ENCODE measurements around the gene ARL6IP4.

ARL6IP4 gene

GRCh38 chr12:122979001-122979907, 1.2 kb upstream of the ARL6IP4 start:
- DNase-seq, result no peak

- DNase-seq, result no peak
Observed at GRCh38 chr12:122979908-122980182, 636 bp upstream of the ARL6IP4 start.

GRCh38 chr12:122981036-122981471, 573 bp downstream of the ARL6IP4 start:
- no peak for DNase-seq

DNA sequence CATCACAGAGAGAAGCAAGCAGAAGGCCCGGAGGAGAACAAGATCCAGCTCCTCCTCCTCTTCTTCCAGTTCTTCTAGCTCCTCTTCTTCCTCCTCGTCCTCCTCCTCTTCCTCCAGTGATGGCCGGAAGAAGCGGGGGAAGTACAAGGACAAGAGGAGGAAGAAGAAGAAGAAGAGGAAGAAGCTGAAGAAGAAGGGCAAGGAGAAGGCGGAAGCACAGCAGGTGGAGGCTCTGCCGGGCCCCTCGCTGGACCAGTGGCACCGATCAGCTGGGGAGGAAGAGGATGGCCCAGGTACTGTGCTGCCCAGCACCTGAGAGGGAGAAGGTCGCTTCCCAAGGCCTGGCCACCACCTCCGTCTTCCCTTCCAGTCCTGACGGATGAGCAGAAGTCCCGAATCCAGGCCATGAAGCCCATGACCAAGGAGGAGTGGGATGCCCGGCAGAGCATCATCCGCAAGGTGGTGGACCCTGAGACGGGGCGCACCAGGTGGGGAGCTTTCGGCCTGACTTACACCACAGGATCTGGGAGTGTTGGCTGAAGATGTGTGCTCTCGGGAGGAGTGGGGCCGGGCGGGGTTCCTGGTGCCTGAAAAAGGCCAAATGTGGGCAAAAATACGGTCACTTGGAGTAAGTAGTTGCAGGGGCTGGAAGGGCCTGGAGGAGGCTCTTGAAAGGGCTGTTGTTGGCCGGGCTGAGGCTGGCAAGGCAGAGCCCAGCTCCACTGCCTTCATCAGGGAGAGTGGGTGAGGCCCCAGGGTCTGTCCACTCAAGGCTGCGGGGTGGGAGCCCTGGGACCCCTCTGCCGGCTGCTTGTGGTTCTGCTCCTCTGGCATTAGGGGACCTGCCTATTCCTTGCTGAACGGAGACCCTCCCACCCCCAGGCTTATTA, 1.4 kb downstream of the ARL6IP4 start:
- DNase-seq, result no peak

GRCh38 chr12:122982477-122982815, 2.0 kb downstream of the ARL6IP4 start:
- DNase-seq, result no peak

DNA sequence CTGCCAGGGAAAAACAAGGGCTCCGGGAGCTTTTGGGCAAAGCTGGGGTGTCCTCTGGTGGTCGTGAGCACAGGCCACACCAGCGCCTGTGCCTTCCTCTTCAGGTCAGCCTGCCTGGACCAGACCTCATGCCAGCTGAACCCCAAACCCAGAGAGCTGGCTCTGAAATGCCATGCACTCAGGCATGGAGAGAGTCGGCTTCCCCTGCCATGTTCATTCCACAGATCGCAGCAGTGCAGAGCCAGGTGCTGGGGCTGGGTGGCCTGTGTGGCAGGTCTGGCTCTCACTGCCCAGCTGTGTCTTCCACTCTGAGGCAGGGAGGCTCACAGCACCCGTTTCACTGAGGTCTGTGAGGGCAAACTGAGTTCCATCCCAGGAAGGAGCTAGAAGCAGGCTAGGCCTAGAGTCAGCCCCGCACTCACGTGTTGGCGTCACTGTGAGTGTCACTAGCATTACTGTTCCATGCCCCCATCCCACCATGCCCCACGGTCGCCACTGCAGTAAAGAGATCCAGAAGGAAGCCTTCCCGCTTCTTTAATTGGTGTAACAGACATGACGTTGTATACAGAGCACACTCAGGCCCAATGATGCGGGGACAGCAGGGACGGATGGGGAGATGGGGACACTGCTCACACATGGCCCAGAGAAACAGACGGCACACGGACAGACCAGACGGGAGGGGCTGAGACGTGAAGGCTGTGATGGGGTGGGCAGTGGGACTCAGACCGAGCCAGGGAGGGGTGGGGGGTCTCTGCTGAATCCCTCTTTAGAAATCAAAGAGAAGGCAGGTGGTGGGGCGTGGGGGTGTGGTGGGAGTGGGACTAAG, 2.7 kb downstream of the ARL6IP4 start:
- no peak for DNase-seq

DNA sequence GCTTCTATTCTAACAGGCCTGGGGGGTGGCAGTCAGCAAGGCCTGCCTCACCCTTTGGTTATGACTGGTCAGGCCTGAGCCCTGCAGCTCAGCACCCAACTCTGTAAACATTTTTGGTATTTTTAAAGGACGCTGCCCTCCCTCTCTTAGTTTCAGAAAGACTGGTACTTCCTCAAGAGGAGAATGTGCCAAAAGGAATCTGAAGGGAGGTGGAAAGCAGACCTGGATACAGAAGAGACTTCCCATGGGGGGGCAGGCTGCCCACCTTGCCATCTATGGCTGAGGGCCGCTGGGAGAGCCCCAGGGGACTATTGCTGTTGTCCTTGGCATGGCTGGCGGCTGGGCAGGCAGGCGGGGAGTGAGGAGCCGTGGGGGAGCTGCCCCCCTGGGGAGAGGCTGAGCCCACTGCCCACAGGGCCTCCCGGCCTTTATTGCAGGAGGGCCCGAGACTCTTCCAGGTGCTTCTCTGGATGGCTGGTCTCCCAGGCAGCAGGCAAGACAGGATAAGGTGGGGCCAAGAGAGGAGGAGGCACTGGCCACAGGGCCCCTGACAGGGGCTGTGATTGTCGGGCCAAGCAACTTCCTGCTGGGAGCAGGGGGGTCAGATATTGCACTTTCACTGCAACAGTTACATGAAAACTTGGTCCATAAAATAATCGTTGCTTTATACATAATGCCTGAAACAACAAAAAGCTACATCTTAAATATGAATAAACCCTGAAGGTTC, 3.5 kb downstream of the ARL6IP4 start:
- no peak for DNase-seq

DNA sequence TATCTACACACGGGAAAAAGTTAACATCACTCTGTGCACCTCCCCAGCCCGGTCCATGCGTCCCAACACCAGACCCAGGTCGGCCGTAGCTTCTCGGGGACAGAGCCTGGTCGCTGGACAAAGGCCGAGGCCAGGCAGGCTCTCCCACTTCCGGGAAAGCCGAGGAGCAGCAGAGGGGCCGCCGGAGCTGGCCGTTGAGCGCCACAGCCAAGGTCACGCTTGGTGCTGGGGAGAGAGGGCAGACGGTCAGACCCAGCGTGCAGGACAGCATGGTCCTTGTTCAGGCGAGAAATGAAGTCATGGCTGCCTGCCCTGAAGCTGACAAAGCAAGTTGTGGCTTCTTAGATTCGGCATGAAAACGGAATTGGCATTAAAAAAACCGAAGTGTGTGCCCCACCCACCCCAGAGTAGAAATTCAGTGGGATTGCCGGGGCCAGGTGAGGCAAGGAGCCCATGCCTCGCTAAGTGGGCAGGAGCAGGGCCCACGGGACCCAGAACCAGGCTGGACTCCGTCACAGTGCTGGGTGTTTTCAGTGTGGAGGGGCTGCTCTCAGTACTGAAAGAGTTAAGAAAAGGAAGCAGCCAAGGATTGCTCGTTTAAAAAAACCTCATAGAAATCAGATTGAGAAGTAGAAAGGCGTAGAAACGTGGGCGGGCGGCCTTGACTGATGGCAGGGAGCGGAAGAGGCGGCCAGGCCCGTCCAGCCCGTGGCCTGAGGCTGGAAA, 4.3 kb downstream of the ARL6IP4 start:
- no peak for DNase-seq

- DNase-seq, result no peak
Observed at GRCh38 chr12:122985338-122986257, 5.1 kb downstream of the ARL6IP4 start.

DNA sequence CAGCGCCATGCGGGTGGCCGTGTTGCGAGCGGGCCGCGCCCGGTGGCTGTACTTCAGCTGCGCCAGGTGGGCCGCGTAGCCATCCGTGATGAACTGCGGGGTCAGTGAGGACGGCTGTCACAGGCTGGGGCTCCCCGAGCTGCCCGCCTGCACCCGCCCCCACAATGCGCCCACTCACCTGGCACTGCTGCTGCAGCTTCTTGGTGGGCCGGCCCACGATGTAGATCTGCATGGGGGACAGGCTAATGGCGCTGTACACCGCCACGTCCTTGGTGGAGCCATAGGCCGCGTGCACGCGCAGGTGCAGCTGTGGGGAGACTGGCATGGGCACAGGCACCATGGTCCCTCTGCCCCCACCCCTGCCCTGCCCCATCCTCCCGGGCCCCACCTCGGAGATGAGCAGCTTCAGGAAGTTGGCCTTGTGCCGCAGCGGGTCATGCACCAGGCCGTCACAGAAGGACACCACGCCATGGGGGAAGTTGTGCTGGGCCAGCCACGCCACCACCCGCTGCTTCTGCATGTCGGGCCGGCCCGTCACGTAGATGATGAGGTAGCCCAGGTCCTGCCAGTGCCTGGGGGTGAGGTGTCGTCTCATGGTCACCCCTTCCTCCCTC, 5.9 kb downstream of the ARL6IP4 start:
- no peak for DNase-seq

- no peak for DNase-seq
Observed at GRCh38 chr12:122987086-122987951, 6.8 kb downstream of the ARL6IP4 start.

GRCh38 chr12:122988036-122988435, 7.6 kb downstream of the ARL6IP4 start:
- DNase-seq, result no peak

- no peak for DNase-seq
Observed at GRCh38 chr12:122988612-122989212, 8.2 kb downstream of the ARL6IP4 start.

GRCh38 chr12:122989225-122989839, 8.9 kb downstream of the ARL6IP4 start:
- no peak for DNase-seq

DNA sequence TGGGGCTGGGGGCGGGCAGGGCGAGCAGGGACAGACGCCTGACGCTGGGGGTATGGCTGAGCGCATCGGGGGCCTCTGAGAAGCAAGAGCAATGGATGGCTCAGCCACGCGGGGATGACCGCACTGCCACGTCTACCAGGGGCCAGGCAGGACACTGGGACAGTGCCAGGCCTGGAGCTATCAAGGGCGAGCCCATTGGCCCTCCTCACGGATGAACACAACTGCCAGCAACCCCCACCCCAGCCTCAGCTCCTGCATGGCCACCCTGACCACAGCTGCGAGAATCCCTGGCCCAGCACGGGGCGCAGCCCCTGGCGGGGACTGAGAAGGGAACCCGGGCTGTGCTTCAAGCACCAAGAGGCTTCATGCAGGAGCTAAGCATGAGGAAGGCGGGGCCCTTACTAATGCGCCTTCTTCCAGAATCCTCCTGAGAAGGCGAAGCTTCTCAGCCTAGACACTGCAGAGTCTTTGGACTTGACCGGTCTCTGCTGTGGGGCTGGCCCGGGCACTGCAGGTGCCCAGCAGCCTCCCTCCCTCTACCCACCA, 9.5 kb downstream of the ARL6IP4 start:
- DNase-seq, result no peak

DNA sequence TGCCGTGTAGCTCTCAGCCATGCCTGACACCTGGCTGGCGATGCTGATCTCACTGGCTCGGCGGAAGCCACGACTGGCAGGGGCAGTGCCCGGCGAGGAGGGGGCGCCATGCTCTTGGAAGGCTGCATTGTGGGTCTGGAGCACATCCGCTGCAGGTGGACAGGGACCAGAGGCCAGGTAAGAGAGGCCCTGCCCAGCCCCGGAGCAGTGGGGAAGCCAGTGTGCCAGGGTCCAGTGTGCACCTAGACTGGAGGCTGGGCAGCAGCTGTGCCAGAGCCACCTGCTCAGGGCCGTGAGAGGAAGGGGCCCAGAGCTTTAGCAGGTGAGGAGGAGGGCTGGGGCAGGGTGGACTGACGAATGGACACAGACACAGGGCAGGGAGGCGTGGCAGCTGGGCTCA, 10.1 kb downstream of the ARL6IP4 start:
- no peak for DNase-seq

- no peak for DNase-seq
Observed at GRCh38 chr12:122990961-122991622, 10.6 kb downstream of the ARL6IP4 start.

Measured in NCI-H146 (cell line).